ENCODE measurements around the gene CACNA2D2.
A peak's percentile ranks its signal among the peaks of the same experiment; 100 is the strongest.

CACNA2D2 gene

DNA sequence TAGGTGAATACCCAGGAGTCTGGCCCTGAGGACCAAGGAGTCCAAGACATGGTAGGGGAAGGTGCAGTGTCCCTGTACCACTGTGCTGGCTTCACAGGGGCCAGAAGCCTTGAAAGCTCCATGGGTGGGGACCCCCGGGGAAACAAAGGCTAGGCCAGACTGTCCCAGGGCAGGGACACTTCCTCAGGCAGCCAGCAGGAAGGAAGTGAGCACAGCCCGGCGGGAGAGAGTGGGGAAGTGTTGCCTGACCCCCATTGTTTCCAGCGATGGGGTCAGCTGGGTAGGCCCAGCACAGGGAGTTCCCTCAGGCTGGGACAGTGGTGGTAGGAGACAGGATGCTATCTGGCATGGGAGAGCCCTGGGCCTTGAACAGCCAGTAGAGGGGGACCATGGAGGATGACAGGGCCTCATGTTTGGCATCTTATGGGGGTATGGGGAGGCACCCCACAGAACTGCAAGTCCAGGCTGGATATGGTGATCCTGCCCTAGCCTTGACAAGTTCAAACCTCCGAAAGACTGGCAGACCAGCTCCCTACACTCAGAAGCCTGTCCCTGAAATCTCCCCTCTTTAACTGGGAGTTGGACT is 179.7 kb downstream of the CACNA2D2 start:
- H3K4me3 ChIP-seq (ENCODE audit: low read depth, low read length), result no peak overlapping the region
- DNase-seq (ENCODE audit: low read depth), result no peak

DNA sequence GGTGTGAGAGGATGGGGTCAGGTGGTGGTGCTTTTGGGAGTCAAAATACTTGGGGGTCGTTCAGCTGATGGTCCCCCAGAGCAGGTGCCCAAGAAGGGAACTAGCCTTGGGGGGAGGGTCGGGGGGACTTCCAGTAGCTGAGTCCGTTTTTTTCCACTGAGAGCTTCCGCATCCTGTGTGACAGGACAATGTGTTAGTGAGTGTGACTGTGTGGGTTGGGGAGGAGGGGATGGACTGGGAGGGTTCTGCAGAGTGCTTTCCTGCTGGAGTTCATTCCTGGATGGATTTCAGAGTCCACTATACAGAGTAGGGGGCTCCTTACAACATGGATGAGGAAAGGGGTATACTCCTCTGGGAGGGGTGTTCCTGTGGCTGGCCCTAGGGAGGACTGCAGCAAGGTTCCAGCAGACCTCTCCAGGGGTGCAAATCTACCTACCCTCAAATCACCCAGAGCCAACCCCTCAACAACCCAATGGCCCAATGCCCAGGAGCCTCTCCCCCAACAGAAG is 180.3 kb downstream of the CACNA2D2 start:
- no peak overlapping the region for H3K4me3 ChIP-seq (ENCODE audit: low read depth, low read length)
- DNase-seq (ENCODE audit: low read depth), result no peak

DNA sequence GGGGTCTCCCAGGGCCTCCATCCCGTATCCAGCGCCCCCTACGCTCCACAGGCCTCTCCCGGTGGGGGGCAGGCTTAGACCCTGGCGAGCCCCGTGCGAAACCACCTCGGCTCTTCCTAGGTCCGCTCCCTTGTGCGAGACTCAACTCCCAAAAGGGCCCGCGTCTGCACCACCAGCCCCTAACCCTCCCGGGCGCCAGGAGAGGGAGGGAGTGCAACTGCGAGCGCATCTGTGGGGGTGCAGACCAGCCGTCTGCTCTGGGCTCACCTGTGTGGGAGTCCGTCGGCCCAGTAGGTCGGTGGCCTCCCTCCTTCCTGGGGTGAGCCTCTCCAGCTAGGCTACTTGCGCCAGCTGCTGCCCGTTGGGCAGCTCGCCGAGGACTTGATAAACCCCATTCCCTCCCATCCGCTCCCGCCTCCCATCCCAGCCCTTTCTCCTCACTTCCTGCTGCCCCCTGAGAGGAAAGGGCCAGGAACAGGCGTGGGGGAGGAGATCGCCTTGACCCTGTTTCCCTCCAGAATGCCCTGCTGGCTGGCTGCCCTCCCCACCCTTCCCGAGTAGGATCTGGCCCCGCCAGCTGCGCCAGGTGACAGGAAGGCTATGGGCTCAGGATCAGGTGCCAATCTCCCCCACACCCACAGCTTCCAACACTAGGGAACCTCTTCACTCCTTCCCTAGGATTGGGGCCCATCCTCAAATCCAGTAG is 180.9 kb downstream of the CACNA2D2 start, which contains the start of gene HYAL2:
Gene HYAL2 (minus strand): TSS at position 360 of the 706 bp plus-strand sequence. CDS start 2,256 bp downstream, outside the sequence.
- DNase-seq (ENCODE audit: low read depth), result no peak
- H3K4me3 ChIP-seq (ENCODE audit: low read depth, low read length), result peak within 1 kb of the TSS; percentile 80

DNA sequence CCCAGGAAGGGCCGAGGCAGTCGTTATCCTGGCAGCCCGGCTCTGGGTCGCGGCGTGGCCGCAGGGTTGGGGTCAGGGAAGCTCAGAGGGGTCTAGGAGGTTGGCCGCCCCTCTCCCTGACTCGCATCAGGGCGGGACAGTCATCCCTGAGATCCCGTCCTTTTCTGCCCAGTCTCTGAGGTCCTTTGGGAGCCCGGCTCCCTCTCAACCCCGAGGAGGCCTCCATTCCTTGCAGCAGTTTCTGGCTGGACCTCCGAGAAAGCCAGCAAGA is 181.4 kb downstream of the CACNA2D2 start:
- no peak for DNase-seq (ENCODE audit: low read depth)
- peak overlapping the region; percentile 80 for H3K4me3 ChIP-seq (ENCODE audit: low read depth, low read length)

DNA sequence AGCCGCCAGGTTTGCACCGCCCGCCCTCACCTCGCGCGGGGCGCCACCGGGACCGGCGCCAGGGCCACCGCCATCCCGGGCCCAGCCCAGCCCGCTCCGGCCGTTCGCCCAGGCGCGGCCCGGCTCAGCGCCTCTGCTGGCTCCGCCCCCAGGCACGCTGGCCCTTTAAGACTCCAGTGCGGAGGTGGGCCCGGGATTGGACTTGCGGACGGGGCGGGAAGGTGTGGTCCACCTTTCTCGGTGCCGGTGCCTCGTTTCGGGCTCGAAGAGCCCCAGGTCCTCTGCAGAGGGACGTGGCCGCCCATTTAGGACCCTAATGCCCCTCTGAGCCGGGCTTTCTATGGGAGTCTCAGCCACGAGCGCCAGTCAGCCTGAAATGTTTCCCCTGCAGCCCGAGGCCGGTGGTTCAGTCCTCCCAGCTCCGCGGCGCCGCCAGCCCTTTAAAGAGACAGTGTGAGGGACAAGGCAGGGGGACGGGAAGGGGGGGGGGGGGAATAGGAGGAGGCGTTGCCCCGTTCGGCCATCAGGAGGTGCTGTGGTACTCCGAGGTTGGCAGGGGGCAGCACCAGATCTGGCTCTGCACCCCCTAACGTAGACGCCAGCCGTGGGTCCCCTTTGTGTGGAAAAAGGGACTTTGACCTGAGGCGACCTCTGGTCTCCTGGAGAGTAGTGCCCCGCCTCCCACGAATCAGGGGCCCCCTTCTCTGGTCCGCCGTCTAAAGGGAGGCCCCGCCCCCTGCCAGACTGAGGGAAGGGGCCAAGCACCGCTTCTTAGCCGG is 181.9 kb downstream of the CACNA2D2 start:
- peak; percentile 65 for DNase-seq (ENCODE audit: low read depth)
- H3K4me3 ChIP-seq (ENCODE audit: low read depth, low read length), result peak overlapping the region; percentile 80

DNA sequence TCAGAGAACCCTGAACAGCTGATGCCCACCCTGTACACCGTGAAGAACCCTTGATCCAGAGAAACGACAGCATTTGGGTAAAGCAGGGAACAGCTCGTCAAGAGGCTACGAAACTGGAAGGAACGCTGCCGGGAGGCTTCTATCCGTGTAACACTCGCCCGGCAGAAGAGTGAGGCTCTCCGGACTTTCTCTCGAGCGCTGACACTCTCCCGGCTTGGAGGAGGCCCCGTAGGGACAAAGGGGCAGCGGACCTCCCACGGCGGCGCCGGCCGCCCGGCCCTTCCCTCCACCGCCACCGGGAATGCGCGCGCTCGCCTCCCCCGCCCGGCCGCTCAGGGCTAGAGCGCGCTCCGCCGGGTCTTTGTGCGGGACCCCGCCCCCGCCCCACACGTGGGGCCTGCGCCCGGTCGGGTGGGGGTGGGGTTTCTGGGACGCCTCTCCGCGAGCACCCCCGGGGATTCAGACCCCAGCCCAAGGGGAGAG is 182.5 kb downstream of the CACNA2D2 start:
- no peak for DNase-seq (ENCODE audit: low read depth)
- peak overlapping the region; percentile 80 for H3K4me3 ChIP-seq (ENCODE audit: low read depth, low read length)

DNA sequence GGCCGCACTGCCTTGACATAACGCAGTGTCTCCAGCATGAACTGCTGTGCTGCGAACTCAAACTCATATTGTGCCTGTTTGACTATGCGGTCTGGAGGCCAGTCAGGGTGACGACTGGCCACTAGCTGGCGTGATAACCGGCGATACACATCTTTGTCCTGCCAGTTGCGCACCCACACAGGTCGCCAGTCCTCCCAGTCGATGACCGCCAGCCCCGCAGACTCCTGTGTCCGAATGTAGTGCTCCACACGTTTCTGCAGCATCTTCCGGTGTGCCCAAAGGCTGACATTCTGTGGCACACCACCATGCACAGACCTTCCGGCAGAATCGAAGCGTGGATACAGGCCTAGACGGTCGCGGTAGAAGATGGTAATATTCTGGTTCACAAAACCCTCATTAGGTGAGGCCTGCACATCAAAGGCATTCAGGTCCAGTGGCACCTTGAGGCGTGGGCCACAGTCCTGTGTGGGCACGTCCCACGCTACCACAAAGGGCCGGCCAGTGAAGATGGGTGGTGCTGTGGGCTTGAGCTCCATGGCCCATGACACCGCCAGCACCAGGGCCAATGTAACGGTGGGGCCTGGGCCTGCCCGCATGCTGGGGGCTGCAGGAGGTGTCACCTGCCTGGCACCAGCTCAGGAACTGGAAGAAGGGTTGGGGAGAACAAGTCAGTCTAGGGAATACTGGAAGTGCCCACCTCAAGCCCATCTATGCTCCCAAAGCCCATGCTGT is 183.4 kb downstream of the CACNA2D2 start:
- DNase-seq (ENCODE audit: low read depth), result no peak
- H3K4me3 ChIP-seq (ENCODE audit: low read depth, low read length), result peak overlapping the region; percentile 80

DNA sequence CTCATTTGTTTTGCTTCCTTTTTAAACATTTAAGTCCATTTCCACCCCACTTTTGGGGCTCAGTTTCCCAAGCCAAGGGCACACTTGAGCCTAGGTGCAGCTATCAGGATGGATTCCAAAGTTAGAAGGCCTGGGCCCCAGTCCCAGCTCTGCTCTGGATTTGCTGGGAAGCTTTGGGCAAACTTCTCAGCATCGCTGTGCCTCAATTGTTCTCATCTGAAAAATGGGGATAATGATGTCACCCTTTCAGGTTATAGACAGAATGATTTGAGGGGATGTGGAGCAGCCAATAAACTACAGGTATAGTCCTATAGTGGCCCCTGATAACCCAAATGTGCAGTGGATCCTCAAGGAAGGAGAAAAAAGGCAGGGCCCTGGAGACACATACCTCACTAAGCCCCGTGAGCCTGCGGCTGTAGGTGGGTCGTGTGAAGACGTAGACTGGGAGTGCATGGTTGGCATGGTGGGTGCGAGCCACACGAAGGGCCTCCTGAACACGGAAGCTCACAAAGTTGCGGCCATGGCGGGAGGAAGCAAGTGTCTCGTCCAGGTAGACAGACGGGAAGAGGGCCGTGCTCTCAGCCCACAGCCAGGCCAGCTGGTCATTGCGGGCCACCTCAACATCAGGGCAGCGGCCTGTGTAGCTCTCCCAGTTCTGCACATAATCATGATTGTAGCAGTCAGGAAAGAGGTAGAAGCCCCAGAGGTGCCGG is 184.1 kb downstream of the CACNA2D2 start:
- DNase-seq (ENCODE audit: low read depth), result no peak
- H3K4me3 ChIP-seq (ENCODE audit: low read depth, low read length), result no peak overlapping the region

DNA sequence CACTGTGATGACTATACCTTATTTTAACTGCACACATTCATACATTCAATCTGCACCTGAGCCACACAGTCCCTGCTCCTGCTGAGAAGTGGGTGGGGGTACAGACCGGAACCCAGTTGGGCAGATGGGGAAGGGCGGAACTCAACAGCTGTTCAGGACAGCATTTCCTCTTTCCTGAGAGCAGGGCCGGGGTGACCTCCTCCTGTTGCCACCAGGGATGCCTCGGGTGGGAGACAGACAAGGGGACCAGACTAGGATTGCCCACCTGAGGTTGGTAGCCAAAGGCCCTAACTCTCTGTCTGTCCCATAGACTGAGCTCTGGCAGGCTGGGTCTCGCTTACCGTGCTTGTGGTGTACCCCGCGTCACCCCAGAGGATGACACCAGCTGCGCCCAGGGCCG is 184.8 kb downstream of the CACNA2D2 start:
- DNase-seq (ENCODE audit: low read depth), result no peak

DNA sequence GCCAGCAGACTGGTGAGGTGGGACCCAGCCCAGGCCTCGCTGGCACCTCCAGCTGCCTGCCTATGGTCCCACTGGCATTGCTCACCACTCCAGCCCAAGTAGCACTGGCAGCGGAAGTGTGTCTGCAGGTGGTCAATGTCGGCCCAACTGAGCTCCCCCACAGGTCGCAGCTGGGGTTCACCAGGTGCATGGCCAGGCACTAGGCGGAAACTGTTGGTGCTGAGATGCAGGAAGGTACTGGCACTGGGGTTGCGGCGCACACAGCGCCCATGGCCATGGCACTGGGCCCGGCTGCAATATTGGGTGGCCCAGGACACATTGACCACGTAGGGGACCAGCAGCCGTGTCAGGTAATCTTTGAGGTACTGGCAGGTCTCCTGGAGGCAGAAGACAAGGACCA is 185.3 kb downstream of the CACNA2D2 start:
- no peak overlapping the region for H3K4me3 ChIP-seq (ENCODE audit: low read depth, low read length)
- no peak for DNase-seq (ENCODE audit: low read depth)

More for the DNA sequence above, 184.8 kb downstream of the CACNA2D2 start:
- H3K4me3 ChIP-seq (ENCODE audit: low read depth, low read length), result no peak overlapping the region

DNA sequence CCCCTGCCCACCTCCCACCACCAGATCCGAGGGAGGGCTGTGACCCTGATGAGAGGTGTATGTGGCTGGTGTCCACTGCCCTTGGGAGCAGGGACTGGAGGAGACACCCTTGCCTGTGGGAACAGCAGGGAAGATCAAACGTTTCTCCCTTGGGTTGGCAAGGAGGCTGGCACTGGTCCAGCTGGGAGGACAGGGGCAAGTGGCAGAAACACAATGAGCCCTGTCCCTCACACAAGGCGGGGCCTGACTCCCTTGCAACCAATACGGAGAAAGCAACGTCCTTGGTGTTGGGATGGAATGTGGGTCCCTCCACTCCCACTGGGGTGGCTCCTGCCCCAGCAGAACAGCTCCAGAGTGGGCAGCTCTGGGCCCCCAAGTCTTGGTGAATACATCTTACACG is 186.1 kb downstream of the CACNA2D2 start:
- no peak for DNase-seq (ENCODE audit: low read depth)

DNA sequence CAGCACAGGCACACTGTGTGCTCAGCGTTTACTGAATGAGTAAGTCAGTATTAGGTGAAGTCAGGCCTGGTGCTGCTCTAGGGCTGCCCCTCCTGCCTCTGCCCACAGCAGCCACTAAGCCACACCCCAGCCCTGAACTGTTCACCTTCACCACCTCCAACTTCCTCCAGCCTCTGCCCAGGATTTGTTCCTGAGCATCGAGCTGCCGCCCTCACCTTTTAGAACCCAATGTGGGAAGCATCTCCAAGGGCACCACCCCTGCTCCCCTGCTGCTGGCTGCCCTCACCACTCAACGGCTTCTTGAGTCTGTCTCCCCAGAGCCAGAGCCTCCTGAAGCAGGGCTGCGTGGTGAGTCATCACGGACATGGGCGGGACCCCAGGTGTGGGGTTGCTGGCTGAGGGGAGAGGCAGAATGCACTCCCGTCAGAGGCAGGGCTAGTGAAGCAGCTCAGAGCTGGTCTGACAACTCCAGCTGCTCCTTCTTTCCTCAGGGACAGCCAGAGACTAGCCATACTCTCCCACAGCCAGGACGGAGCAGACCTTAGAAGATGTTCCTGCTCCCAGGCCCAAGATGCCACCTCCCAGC is 186.7 kb downstream of the CACNA2D2 start:
- DNase-seq (ENCODE audit: low read depth), result no peak
- H3K4me3 ChIP-seq (ENCODE audit: low read depth, low read length), result no peak overlapping the region

More for the DNA sequence above, 186.1 kb downstream of the CACNA2D2 start:
- H3K4me3 ChIP-seq (ENCODE audit: low read depth, low read length), result no peak overlapping the region

DNA sequence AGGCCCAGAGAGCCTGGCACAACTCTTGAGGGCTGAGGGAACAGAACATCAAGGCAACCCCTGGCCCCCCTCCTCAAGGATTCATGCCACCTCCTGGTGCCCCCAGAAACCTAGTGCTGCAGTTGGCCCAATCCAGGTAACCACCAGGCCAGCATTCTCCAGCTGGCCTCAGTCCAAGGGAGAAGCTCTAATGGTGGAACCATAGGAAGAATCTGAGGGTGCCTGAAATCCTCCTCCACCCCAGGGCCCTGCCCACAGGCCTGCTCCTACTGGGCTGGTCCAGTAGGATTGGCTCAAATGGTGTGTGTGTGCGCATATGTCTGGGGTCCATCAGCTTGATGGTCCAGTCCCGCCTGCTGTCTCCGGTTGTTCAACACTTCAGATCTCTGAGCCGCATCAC is 188.6 kb downstream of the CACNA2D2 start:
- DNase-seq (ENCODE audit: low read depth), result no peak
- H3K4me3 ChIP-seq (ENCODE audit: low read depth, low read length), result no peak overlapping the region

DNA sequence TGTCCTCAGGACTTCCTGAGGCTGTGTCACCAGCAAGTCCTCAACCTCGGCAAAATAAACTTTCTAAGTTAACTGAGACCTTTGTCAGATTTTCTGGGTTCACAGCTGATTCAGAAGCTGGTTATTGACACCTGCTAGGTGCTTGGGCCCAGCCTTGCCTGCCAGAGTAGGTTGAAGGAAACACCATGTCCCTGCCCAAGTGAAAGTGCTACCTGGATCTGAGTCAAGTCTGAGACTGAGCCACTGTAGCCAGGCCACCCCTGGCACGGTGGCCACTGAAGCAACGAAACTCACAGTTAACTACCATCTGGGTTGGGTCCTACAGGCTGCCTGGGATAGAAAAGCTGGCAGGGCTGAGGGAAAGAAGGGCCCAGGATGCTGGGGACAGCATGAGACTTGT is 189.1 kb downstream of the CACNA2D2 start:
- DNase-seq (ENCODE audit: low read depth), result no peak
- H3K4me3 ChIP-seq (ENCODE audit: low read depth, low read length), result no peak overlapping the region
